Measurements from ENCODE around the gene NOM1. TPM values are rescaled to one million over a fixed set of nuclear protein-coding genes. Genes with fewer than 3 reads are reported as not detected.
"Not testable (repeated sequence)": the region's sequence is repeated elsewhere in the genome, so short reads cannot be mapped to it uniquely, and the experiment has no call there.

NOM1 gene
- total RNA-seq, 4 donors from 2014 or later, result 12.6 to 20.8 (median 16.3) TPM

DNA sequence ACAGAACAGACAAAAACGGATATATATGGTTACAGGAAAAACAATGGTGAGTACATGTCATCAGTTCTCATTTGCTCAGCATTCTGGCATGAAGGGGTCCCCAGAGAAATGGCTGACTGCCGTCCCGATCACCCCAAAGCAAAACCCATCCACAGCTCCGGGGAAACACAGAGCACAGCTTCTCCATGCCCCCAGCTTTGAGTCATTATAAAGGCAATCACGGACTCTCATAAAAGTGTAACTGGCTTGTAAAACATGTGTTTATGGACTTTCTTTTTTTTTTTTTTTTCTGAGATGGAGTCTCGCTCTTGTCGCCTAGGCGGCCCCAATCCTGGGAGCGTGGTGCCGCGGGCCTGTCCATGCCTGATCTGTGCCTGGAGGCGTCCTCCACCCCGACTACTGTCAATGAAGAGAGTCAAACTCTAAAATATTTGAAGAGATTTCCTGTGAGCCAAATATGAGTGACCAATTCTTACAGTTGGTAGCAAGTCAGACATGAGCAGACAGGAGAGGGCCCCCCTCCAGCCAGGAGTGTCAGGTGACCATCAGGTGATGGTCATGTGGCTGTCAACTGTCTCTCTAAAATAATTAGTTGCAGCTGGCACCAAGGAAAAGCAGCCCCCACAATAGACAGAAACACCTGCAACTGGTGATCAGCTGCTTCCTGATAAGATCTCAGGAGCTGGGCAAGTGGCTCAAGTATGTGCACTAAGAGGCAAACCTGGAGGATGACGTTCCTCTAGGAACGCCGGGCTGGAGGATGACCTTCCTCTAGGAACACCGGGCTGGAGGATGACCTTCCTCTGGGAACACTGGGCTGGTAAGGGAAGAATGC is 21.7 kb upstream of the NOM1 start:
- H3K27me3 ChIP-seq, result peaks cover 0 to 27% (median 0%) of the 10 kb centered on the region in 4 donors
- WGBS, result 77% methylated on average over 17 of the region's 17 CpGs
- H3K27ac ChIP-seq (replicated peaks in 1 of 4), result no peak overlapping the region
- no peaks in the 10 kb centered on the region for H3K4me1 ChIP-seq
- TF ChIP-seq POLR2A (IDR thresholded peaks at IDR 0.05; ENCODE audit: low read depth) (no peak), POLR2AphosphoS5 (IDR thresholded peaks at IDR 0.05) (peak in 1 of 2 donors; percentile 26)
- intact Hi-C loops (cut with DNase I), result no loop called here
- no peaks in the 10 kb centered on the region for H3K36me3 ChIP-seq
- DNase-seq (ENCODE audit: extremely low spot score), result no peak
- H3K4me3 ChIP-seq, result no peak overlapping the region
- no peaks in the 10 kb centered on the region for H3K9me3 ChIP-seq

DNA sequence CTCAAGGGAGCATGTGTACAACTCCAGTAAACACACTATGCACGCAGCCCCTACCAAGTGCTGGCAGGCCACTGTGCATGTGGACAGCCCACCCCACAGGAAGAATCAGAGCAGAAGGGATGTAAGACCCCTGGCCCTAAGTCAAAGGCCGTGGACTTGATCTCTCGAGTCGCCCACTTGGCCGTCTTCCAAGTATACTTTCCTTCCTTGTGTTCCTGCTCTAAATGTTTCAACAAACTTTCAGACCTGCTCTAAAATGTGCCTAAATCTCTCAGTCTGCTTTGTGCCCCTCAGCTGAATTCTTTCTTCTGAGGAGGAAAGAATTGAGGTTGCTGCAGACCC is 21.1 kb upstream of the NOM1 start:
- Histone ChIP-seq H3K4me1 (no peaks in the 10 kb centered on the region), H3K9me3 (no peaks in the 10 kb centered on the region), H3K27me3 (peaks cover 0 to 23% (median 0%) of the 10 kb centered on the region in 4 donors), H3K4me3 (no peak overlapping the region), H3K36me3 (no peaks in the 10 kb centered on the region), H3K27ac (replicated peaks in 1 of 4) (no peak overlapping the region)
- no peak for DNase-seq (ENCODE audit: extremely low spot score)
- no peak for TF ChIP-seq EP300 (IDR thresholded peaks at IDR 0.05)
- no peak for TF ChIP-seq POLR2A (IDR thresholded peaks at IDR 0.05; ENCODE audit: low read depth)
- no peak for TF ChIP-seq POLR2AphosphoS5 (IDR thresholded peaks at IDR 0.05)
- TF ChIP-seq, protein P1, sequence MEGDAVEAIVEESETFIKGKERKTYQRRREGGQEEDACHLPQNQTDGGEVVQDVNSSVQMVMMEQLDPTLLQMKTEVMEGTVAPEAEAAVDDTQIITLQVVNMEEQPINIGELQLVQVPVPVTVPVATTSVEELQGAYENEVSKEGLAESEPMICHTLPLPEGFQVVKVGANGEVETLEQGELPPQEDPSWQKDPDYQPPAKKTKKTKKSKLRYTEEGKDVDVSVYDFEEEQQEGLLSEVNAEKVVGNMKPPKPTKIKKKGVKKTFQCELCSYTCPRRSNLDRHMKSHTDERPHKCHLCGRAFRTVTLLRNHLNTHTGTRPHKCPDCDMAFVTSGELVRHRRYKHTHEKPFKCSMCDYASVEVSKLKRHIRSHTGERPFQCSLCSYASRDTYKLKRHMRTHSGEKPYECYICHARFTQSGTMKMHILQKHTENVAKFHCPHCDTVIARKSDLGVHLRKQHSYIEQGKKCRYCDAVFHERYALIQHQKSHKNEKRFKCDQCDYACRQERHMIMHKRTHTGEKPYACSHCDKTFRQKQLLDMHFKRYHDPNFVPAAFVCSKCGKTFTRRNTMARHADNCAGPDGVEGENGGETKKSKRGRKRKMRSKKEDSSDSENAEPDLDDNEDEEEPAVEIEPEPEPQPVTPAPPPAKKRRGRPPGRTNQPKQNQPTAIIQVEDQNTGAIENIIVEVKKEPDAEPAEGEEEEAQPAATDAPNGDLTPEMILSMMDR (IDR thresholded peaks at IDR 0.05), result no peak
- intact Hi-C loops (cut with DNase I), result no loop called here
- 41% methylated on average over 5 of the region's 5 CpGs for WGBS

DNA sequence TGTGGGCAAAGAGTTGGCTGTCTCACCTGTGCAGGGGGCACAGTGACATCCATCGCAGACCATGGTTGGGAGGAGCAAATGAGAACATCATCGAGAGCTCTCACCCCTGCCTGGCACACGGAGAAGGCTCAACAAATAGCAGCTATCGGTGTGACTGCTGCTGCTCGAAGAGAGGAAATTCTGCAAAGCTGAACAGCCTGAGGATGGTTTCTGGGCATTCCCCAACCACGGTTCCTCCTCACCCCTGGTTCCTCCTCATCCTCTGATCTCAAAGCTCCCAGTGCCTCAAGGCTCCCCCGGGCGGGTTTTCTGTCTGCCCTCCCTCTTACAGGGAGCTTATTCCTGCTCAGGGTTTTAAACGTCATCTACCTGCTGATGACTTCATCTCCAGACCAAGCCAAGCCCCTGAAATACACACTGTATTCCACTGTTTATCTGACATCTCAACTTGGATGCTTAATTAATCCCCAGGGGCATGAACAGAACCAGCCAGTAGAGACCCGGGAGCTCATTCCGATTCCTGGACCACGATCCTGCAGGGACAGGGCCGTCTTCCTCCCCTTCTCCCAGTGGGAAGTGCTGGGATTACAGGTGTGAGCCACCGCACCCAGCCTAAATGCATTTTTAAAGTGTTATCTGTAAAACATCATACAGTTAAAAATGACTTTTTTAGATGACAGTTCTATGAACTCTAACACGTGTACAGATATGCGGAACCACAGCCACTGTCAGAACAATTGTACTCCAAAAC is 19.5 kb upstream of the NOM1 start:
- no peak overlapping the region for H3K27ac ChIP-seq (replicated peaks in 1 of 4)
- H3K4me1 ChIP-seq, result no peaks in the 10 kb centered on the region
- no peaks in the 10 kb centered on the region for H3K36me3 ChIP-seq
- WGBS, result 57% methylated on average over 16 of the region's 16 CpGs
- H3K9me3 ChIP-seq, result no peaks in the 10 kb centered on the region
- no peak for DNase-seq (ENCODE audit: extremely low spot score)
- intact Hi-C loops (cut with DNase I), result no loop called here
- TF ChIP-seq POLR2A (IDR thresholded peaks at IDR 0.05; ENCODE audit: low read depth) (no peak), EP300 (IDR thresholded peaks at IDR 0.05) (no peak), POLR2AphosphoS5 (IDR thresholded peaks at IDR 0.05) (no peak)
- TF ChIP-seq, protein P1 (IDR thresholded peaks at IDR 0.05), result no peak
- H3K4me3 ChIP-seq, result no peak overlapping the region
- H3K27me3 ChIP-seq, result peaks cover 0 to 34% (median 0%) of the 10 kb centered on the region in 4 donors

GRCh38 chr7:156932006-156932405 is 17.5 kb upstream of the NOM1 start:
- H3K4me1 ChIP-seq, result no peaks in the 10 kb centered on the region
- WGBS, result 16% methylated on average over 7 of the region's 7 CpGs
- intact Hi-C loops (cut with DNase I), result no loop called here
- TF ChIP-seq EP300 (IDR thresholded peaks at IDR 0.05), result no peak
- TF ChIP-seq POLR2A (IDR thresholded peaks at IDR 0.05; ENCODE audit: low read depth), result no peak
- TF ChIP-seq, protein P1 (IDR thresholded peaks at IDR 0.05), result no peak
- no peak for TF ChIP-seq POLR2AphosphoS5 (IDR thresholded peaks at IDR 0.05)
- no peaks in the 10 kb centered on the region for H3K36me3 ChIP-seq
- no peaks in the 10 kb centered on the region for H3K9me3 ChIP-seq
- H3K27me3 ChIP-seq, result peaks cover 0 to 34% (median 0%) of the 10 kb centered on the region in 4 donors
- H3K4me3 ChIP-seq, result no peak overlapping the region
- DNase-seq (ENCODE audit: extremely low spot score), result no peak
- H3K27ac ChIP-seq (replicated peaks in 1 of 4), result no peak overlapping the region

DNA sequence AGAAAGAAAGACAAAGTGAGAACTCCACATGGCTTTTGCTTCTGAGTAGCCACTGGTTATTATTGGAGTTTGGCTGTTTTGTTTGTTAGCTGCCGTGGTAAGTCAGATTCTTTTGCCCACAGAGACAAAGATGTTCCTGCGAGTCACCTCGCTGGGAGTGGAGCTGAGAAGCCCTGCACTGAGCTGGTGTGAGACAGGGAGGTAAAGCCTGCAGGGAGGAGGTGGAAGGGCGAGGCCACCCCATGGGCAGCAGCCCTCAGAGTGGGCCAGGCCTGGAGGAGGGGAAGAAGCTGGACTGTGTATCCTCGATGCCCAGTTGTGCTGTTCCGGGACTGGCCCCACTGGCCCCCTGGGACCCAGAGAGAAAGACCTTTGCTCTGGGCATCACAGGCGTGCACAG is 14.3 kb upstream of the NOM1 start:
- peaks cover 0 to 21% (median 0%) of the 10 kb centered on the region in 4 donors for H3K27me3 ChIP-seq
- WGBS, result 91% methylated on average over 7 of the region's 7 CpGs
- intact Hi-C loops (cut with DNase I), result no loop called here
- H3K4me1 ChIP-seq, result no peaks in the 10 kb centered on the region
- H3K9me3 ChIP-seq, result no peaks in the 10 kb centered on the region
- H3K36me3 ChIP-seq, result no peaks in the 10 kb centered on the region
- TF ChIP-seq, protein P1 (IDR thresholded peaks at IDR 0.05), result no peak
- TF ChIP-seq POLR2AphosphoS5 (IDR thresholded peaks at IDR 0.05), result no peak
- no peak for DNase-seq (ENCODE audit: extremely low spot score)
- H3K4me3 ChIP-seq, result no peak overlapping the region
- H3K27ac ChIP-seq (replicated peaks in 1 of 4), result no peak overlapping the region

GRCh38 chr7:156936766-156937165 is 12.7 kb upstream of the NOM1 start:
- 88% methylated on average over 3 of the region's 3 CpGs for WGBS

More at GRCh38 chr7:156936766-156937165, 12.7 kb upstream of the NOM1 start:
- DNase-seq (ENCODE audit: extremely low spot score); H3K27ac ChIP-seq (replicated peaks in 1 of 4); intact Hi-C loops (cut with DNase I); H3K4me3 ChIP-seq; H3K9me3 ChIP-seq; H3K4me1 ChIP-seq; H3K36me3 ChIP-seq: not testable (repeated sequence)
- H3K27me3 ChIP-seq, result peaks cover 0 to 26% (median 0%) of the 10 kb centered on the region in 4 donors

All from esophagus muscularis mucosa (tissue), 4 donors.